Stomach (tissue), 9 donors: Measurements from ENCODE around the gene ARL15. TPM values are rescaled to one million over a fixed set of nuclear protein-coding genes. Genes with fewer than 3 reads are reported as not detected.
A peak's percentile ranks its signal among the peaks of the same experiment; 100 is the strongest.

Experiments used
- DNase-seq, 2 donors: peaks; one replicate each; pipeline versions ENCODE4 v3.0.0 to v3.0.0-alpha.2; 2013 to 2019
- H3K27ac ChIP-seq, 5 donors: fragments of 200-600 bp in 4 of 5; sonication (generic) in 4 of 5; one replicate each; pipeline ENCODE4 v1.5.1; 2013 to 2019; ENCODE audit warnings: mild to moderate bottlenecking in 1 of 5, moderate library complexity in 1 of 5
- H3K27me3 ChIP-seq, 3 donors: fragments of 200-600 bp; sonication (generic); one replicate each; pipeline ENCODE4 v1.5.1; 2017 to 2019; ENCODE audit warnings: mixed run types in 1 of 3
- H3K36me3 ChIP-seq, 4 donors: fragments of 200-600 bp; sonication (generic); 1 replicate in 3 of 4; 2 replicates in 1 of 4; pipeline ENCODE4 v1.5.1; 2016 to 2019
- H3K4me1 ChIP-seq, 4 donors: fragments of 200-600 bp; sonication (generic); one replicate each; pipeline ENCODE4 v1.5.1; 2016 to 2019
- H3K4me3 ChIP-seq, 4 donors: fragments of 200-600 bp; sonication (generic) in 3 of 4; one replicate each; pipeline ENCODE4 v1.5.1; 2016 to 2019; ENCODE audit warnings: mild to moderate bottlenecking in 1 of 4
- H3K9me3 ChIP-seq, 4 donors: fragments of 200-600 bp; sonication (generic); one replicate each; pipeline ENCODE4 v1.5.1; 2016 to 2019
- CTCF ChIP-seq, 7 experiments: fragments of 450-650 bp in 4 of 7; fragments of 200-600 bp in 3 of 7; sonication (generic) in 3 of 7; IDR thresholded peaks; one replicate each; pipeline ENCODE4 v1.5.1; 2016 to 2019; ENCODE audit warnings: antibody characterized with exemption in 7 of 7, control low read depth in 2 of 7, mild to moderate bottlenecking in 1 of 7
- EP300 ChIP-seq: sonication (generic); formaldehyde crosslinking; IDR thresholded peaks from one replicate; pipeline ENCODE4 v1.6.1; 2017; ENCODE audit warnings: antibody characterized with exemption
- POLR2A ChIP-seq, 4 donors: fragments of 450-650 bp; IDR thresholded peaks; one replicate each; pipeline ENCODE4 v1.6.1; 2016; ENCODE audit warnings: antibody characterized with exemption in 4 of 4, control low read depth in 2 of 4, mild to moderate bottlenecking in 1 of 4, moderate library complexity in 1 of 4
- POLR2AphosphoS5 ChIP-seq, 3 donors: sonication (generic); formaldehyde crosslinking; IDR thresholded peaks; one replicate each; pipeline ENCODE4 v1.6.1; 2016; ENCODE audit warnings: antibody characterized with exemption in 3 of 3
- WGBS, 5 donors: extraction: QIAGEN DNeasy Blood & Tissue Kit in 3 of 5; methylation state at CpG; one replicate each; pipeline versions ENCODE4 v1.1.5 to v1.1.7; 2013 to 2018; 5-methylcytosine and 5-hydroxymethylcytosine counted together
- intact Hi-C: fragments of 100-400 bp; cut with DNase I; formaldehyde crosslinking; loops from one replicate; pipeline ENCODE4 v1.15.1; 2023; ENCODE audit warnings: low total_unique reads
- polyA plus RNA-seq, 3 donors: library from polyadenylated mRNA; stranded (reverse); fragments of 200-250 nt; gene quantifications; one replicate each; pipeline ENCODE4 v1.2.3, GENCODE V29; 2013
- total RNA-seq, 5 donors: library from RNA; depleted of rRNA; stranded (reverse); fragments of >200 nt; gene quantifications; one replicate each; pipeline versions ENCODE4 v1.1.0 to v1.2.3, GENCODE V29; 2014 to 2016
- donor health status: healthy with polysubstance abuse.
- donor health status: Bipolar disorder and iron deficiency.
- donor health status: healthy.

The ARL15 gene
- total and polyA plus RNA-seq, 8 donors = 1.7 to 72.7 (median 12.6) TPM

DNA sequence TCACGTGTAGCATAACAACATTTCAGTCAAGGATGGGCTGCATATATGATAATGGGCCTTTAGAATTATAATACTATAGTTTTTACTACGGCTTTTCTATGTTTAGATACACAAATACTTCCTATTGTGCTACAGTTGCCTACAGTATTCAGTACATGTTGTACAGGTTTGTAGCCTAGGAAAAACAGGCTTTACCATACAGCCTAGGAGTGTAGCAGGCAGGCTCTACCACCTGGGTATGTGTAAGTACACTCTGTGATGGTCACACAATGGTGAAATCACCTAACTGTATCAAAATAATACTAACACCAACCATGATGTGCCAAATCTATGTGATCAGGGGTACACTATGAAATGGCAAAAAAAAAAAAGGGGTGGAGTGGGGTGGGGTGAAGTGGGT is 372.9 kb downstream of the ARL15 start:
- Histone ChIP-seq H3K4me3 (no peak overlapping the region), H3K27me3 (no peaks in the 10 kb centered on the region), H3K36me3 (peaks cover 0 to 5% (median 0%) of the 10 kb centered on the region in 4 donors), H3K27ac (no peak overlapping the region), H3K4me1 (peaks cover 0 to 15% (median 3%) of the 10 kb centered on the region in 4 donors), H3K9me3 (no peaks in the 10 kb centered on the region)
- no peak for TF ChIP-seq EP300
- intact Hi-C loops = no loop called here
- DNase-seq = no peak
- WGBS, 5 donors = 58 to 79% (median 77%) methylated on average over 2 of the region's 2 CpGs

- Histone ChIP-seq H3K4me3 (no peak overlapping the region), H3K27ac (no peak overlapping the region), H3K9me3 (no peaks in the 10 kb centered on the region), H3K27me3 (no peaks in the 10 kb centered on the region), H3K4me1 (peaks cover 0 to 15% (median 3%) of the 10 kb centered on the region in 4 donors), H3K36me3 (peaks cover 0 to 5% (median 0%) of the 10 kb centered on the region in 4 donors)
- no peak for TF ChIP-seq EP300
- TF ChIP-seq POLR2AphosphoS5 (IDR thresholded peaks at IDR 0.05) = no peak
- TF ChIP-seq POLR2A (IDR thresholded peaks at IDR 0.05) = no peak
- no peak for TF ChIP-seq CTCF (IDR thresholded peaks at IDR 0.05)
- DNase-seq = peak in 1 of 2 donors; percentile 29
- WGBS, 5 donors = 49 to 68% (median 60%) methylated on average over 7 of the region's 7 CpGs
- intact Hi-C loops = no loop called here
Measured at GRCh38 chr5:53936481-53937352, 373.7 kb downstream of the ARL15 start.

DNA sequence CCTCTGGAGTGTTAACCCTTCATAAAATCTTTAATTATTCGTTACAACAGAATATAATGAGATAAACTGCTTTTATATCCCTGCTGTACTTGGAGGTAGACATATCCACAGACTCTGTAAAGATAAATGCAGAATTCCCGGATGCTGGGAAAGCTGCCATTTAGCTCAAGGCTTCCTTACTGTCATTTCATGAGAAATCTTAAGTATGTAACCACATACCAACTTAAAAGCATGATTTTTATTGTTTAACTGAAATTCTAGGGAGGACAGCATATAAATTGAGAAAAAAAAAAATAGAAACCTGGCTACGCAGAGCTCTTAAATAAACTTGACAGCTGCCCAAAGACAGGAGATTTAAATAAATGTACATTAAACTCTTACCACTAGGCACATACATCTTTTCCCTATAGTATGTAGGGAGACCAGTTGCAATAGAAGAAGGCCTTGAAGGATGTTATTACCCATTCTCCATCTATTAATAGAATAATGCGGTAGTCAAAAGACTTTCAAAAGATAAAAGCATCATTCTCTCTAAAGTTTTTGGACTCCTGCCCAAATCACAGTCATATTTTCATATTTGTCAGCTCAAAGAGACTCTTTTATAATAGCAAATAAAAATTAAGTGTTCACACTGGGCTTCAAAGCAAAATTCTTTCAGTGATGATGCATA is 376.1 kb downstream of the ARL15 start:
- no peak overlapping the region for H3K27ac ChIP-seq
- H3K36me3 ChIP-seq = peaks cover 0 to 1% (median 0%) of the 10 kb centered on the region in 4 donors
- peaks cover 0 to 15% (median 3%) of the 10 kb centered on the region in 4 donors for H3K4me1 ChIP-seq
- H3K27me3 ChIP-seq = no peaks in the 10 kb centered on the region
- no peak for TF ChIP-seq POLR2AphosphoS5 (IDR thresholded peaks at IDR 0.05)
- no peak for TF ChIP-seq EP300
- TF ChIP-seq CTCF (IDR thresholded peaks at IDR 0.05) = no peak
- TF ChIP-seq POLR2A (IDR thresholded peaks at IDR 0.05) = no peak
- intact Hi-C loops = no loop called here
- WGBS, 5 donors = 81 to 93% (median 84%) methylated on average over 4 of the region's 4 CpGs
- no peaks in the 10 kb centered on the region for H3K9me3 ChIP-seq
- DNase-seq = peak in 1 of 2 donors; percentile 26
- H3K4me3 ChIP-seq = no peak overlapping the region

DNA sequence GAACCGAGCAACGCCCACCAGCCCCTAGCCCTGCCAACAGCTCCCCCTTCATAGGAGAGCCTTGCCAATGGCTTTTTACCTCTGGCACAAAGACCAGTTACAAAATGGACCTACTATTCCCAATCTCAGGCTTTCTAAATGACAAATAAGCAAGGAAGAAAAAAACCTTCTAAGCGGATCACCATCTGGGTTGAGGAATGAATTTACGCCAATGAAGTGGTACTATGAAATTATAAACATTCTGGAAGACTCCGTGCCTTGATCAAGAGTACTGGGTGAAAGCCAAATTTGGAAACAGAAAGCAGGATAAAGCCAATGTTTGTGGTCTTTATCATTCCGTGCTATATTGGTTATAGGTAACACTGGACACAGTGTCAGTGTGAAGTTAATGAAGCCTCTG is 378.0 kb downstream of the ARL15 start:
- DNase-seq = no peak
- intact Hi-C loops = no loop called here
- Histone ChIP-seq H3K27me3 (no peaks in the 10 kb centered on the region), H3K27ac (no peak overlapping the region), H3K9me3 (no peaks in the 10 kb centered on the region), H3K4me3 (no peak overlapping the region), H3K4me1 (peaks cover 0 to 14% (median 3%) of the 10 kb centered on the region in 4 donors), H3K36me3 (no peaks in the 10 kb centered on the region)
- TF ChIP-seq POLR2A (IDR thresholded peaks at IDR 0.05) (no peak), EP300 (no peak), CTCF (IDR thresholded peaks at IDR 0.05) (no peak), POLR2AphosphoS5 (IDR thresholded peaks at IDR 0.05) (no peak)
- WGBS, 5 donors = 72 to 89% (median 83%) methylated on average over 6 of the region's 6 CpGs
